WTC11 (cell line): ENCODE measurements around the gene HVCN1. TPM values are rescaled to one million over a fixed set of nuclear protein-coding genes. Genes with fewer than 3 reads are reported as not detected.

ENCODE experiments used
- ATAC-seq: fragments of 200-7000 bp; cut with Tn5 transposase; 2 replicates; pipeline ENCODE4 v1.10.0; 2021; ENCODE audit warnings: mild to moderate bottlenecking, moderate library complexity
- CTCF ChIA-PET: fragments of 300-600 bp; sonication (Branson Sonifier 250); formaldehyde crosslinking; loops from one replicate; lab custom pipeline; 2021; ENCODE audit warnings: antibody characterized with exemption; lab: Charles Lee
- POLR2A ChIA-PET: fragments of 350-600 bp; sonication (Branson Sonifier 250); formaldehyde crosslinking; loops from one replicate; lab custom pipeline; 2021; ENCODE audit warnings: antibody characterized with exemption; lab: Charles Lee
- DNase-seq: peaks from one replicate; pipeline ENCODE4 v3.0.0; 2021; ENCODE audit warnings: low spot score
- H3K27ac Mint-ChIP-seq: 2 replicates; pipeline ENCODE4 v1.8.0; 2021; ENCODE audit warnings: mixed read lengths
- H3K27me3 Mint-ChIP-seq: 2 replicates; pipeline ENCODE4 v1.8.0; 2021; ENCODE audit warnings: low read depth, mild to moderate bottlenecking, moderate library complexity, mixed read lengths
- H3K36me3 Mint-ChIP-seq: 2 replicates; pipeline ENCODE4 v1.8.0; 2021; ENCODE audit warnings: mixed read lengths
- H3K4me1 Mint-ChIP-seq: 2 replicates; pipeline ENCODE4 v1.8.0; 2022; ENCODE audit warnings: mixed read lengths
- H3K4me3 Mint-ChIP-seq: 2 replicates; pipeline ENCODE4 v1.8.0; 2021; ENCODE audit warnings: mild to moderate bottlenecking, moderate library complexity, mixed read lengths
- H3K9me3 Mint-ChIP-seq: 2 replicates; pipeline ENCODE4 v1.8.0; 2021; ENCODE audit warnings: mixed read lengths
- ATF1 ChIP-seq: sonication (generic); formaldehyde crosslinking; IDR thresholded peaks from 2 replicates; pipeline ENCODE4 v1.8.1; 2023; ENCODE audit warnings: mild to moderate bottlenecking, moderate library complexity, missing genetic modification reagents
- GRHL2 ChIP-seq: fragments of 250-450 bp; sonication (Bioruptor Pico); IDR thresholded peaks from 2 replicates; pipeline ENCODE4 v1.8.0; 2022; ENCODE audit warnings: mild to moderate bottlenecking, moderate library complexity; ENCODE audit not compliant: insufficient replicate concordance, severe bottlenecking
- IRF1 ChIP-seq: sonication (generic); formaldehyde crosslinking; IDR thresholded peaks from 2 replicates; pipeline ENCODE4 v1.8.0; 2023; ENCODE audit warnings: missing genetic modification reagents
- IRF2 ChIP-seq: sonication (generic); formaldehyde crosslinking; IDR thresholded peaks from 2 replicates; pipeline ENCODE4 v1.8.0; 2022; ENCODE audit warnings: low read depth, missing genetic modification reagents, borderline replicate concordance
- MYBL2 ChIP-seq: sonication (generic); formaldehyde crosslinking; IDR thresholded peaks from 2 replicates; pipeline ENCODE4 v1.8.1; 2023; ENCODE audit warnings: mild to moderate bottlenecking, moderate library complexity, missing genetic modification reagents
- NFATC4 ChIP-seq: fragments of 250-450 bp; sonication (Bioruptor Pico); IDR thresholded peaks from 2 replicates; pipeline ENCODE4 v1.9.0; 2021; ENCODE audit warnings: mild to moderate bottlenecking
- NR2C2 ChIP-seq: sonication (generic); formaldehyde crosslinking; IDR thresholded peaks from 2 replicates; pipeline ENCODE4 v1.8.0; 2022; ENCODE audit warnings: mild to moderate bottlenecking, missing genetic modification reagents
- OVOL2 ChIP-seq: fragments of 250-450 bp; sonication (Bioruptor Pico); IDR thresholded peaks from 2 replicates; pipeline ENCODE4 v1.9.0; 2021; ENCODE audit warnings: mild to moderate bottlenecking, borderline replicate concordance
- RELA ChIP-seq: sonication (generic); formaldehyde crosslinking; IDR thresholded peaks from 2 replicates; pipeline ENCODE4 v1.8.1; 2022; ENCODE audit warnings: missing genetic modification reagents, mild to moderate bottlenecking, borderline replicate concordance
- RORB ChIP-seq: fragments of 250-450 bp; sonication (Bioruptor Pico); IDR thresholded peaks from 2 replicates; pipeline ENCODE4 v1.9.0; 2021; ENCODE audit warnings: mild to moderate bottlenecking
- SOX15 ChIP-seq: fragments of 250-450 bp; sonication (Bioruptor Pico); IDR thresholded peaks from 2 replicates; pipeline ENCODE4 v1.9.0; 2021; ENCODE audit warnings: mild to moderate bottlenecking
- USF2 ChIP-seq: sonication (generic); formaldehyde crosslinking; IDR thresholded peaks from 2 replicates; pipeline ENCODE4 v1.8.1; 2023; ENCODE audit warnings: mild to moderate bottlenecking, missing genetic modification reagents, moderate library complexity
- ZNF138 ChIP-seq: sonication (generic); formaldehyde crosslinking; conservative IDR thresholded peaks from 2 replicates; pipeline ENCODE4 v1.8.1; 2022; ENCODE audit warnings: mild to moderate bottlenecking, moderate library complexity, missing genetic modification reagents
- ZNF232 ChIP-seq: sonication (generic); formaldehyde crosslinking; IDR thresholded peaks from 2 replicates; pipeline ENCODE4 v1.8.0; 2022; ENCODE audit warnings: mild to moderate bottlenecking, missing genetic modification reagents
- ZNF281 ChIP-seq: sonication (generic); formaldehyde crosslinking; IDR thresholded peaks from 2 replicates; pipeline ENCODE4 v1.8.0; 2023; ENCODE audit warnings: mild to moderate bottlenecking, missing genetic modification reagents
- ZNF532 ChIP-seq: fragments of 250-450 bp; sonication (Bioruptor Pico); IDR thresholded peaks from 2 replicates; pipeline ENCODE4 v1.9.0; 2021; ENCODE audit warnings: mild to moderate bottlenecking, borderline replicate concordance
- total RNA-seq: library from RNA; stranded (reverse); gene quantifications from 3 replicates; pipeline ENCODE4 v1.2.3, GENCODE V29; 2021
- TF ChIP-seq, protein P1 (sequence below): fragments of 250-450 bp; sonication (Bioruptor Pico); conservative IDR thresholded peaks from 2 replicates; pipeline ENCODE4 v1.9.0; 2021; ENCODE audit warnings: mild to moderate bottlenecking
- TF ChIP-seq, protein P2 (sequence below): sonication (generic); formaldehyde crosslinking; IDR thresholded peaks from 2 replicates; pipeline ENCODE4 v1.8.1; 2022; ENCODE audit warnings: low read depth, missing genetic modification reagents, borderline replicate concordance
- TF ChIP-seq, protein P3 (sequence below): sonication (generic); formaldehyde crosslinking; IDR thresholded peaks from 2 replicates; pipeline ENCODE4 v1.8.1; 2023; ENCODE audit warnings: mild to moderate bottlenecking, missing genetic modification reagents, moderate library complexity
- TF ChIP-seq, protein P4 (sequence below): sonication (generic); formaldehyde crosslinking; conservative IDR thresholded peaks from 2 replicates; pipeline ENCODE4 v1.8.1; 2023; ENCODE audit warnings: mild to moderate bottlenecking, low read depth, missing genetic modification reagents, moderate library complexity

HVCN1 gene
- total RNA-seq, 1 experiment from 2014 or later = 5.7 TPM

DNA sequence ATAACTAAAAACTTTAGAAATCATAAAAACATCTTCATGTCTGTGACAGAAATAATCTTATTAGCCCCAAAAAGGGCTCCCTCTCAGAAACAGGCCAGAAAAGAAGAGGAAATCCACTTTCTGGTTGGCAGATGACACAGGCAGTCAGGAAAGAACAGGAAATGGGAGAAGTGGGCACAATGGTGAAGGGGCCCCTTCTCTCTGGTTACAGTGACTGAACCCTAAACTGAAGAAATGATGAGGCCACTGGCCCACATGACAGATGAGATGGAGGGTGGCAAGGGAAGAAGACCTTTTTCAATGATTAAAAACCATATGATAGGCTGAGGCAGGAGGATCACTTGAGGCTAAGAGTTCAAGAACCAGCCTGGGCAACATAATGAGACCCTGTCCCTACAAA lies 53.9 kb downstream of the HVCN1 start (continued):
- TF ChIP-seq IRF1 (no peak), ATF1 (no peak), ZNF532 (CRISPR knock-in tag) (no peak), ZNF281 (CRISPR knock-in tag) (no peak), ZNF138 (CRISPR knock-in tag) (no peak), NFATC4 (no peak), GRHL2 (CRISPR knock-in tag) (no peak), SOX15 (CRISPR knock-in tag) (no peak)
- TF ChIP-seq, protein P1, sequence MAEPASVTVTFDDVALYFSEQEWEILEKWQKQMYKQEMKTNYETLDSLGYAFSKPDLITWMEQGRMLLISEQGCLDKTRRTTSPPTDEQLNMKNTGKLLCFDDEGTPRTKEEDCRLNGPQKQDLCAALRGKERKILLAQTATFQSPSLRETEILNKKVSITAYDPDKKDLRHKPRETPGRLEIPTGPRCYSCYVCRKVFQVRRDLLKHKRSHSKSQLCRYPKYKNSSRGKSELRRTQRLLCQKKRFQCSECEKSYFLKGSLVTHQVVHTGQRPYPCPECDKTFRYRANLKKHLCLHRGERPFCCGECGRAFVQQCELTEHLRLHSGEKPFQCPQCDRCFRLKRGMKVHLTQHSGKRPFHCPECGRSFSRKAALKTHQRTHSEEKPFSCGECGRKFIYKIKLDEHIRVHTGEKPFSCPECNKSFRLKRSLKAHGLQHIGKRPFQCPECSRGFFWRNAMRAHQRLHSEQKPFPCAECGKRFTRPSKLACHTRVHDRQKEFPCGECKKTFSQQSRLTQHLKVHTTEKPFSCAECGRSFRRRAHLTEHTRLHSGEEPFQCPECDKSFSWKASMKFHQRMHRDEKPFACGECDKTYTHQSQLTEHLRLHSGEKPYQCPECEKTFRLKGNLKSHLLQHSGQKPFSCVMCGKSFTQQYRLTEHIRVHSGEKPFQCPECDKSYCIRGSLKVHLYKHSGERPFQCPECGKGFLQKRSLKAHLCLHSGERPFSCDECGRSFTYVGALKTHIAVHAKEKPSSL (CRISPR knock-in tag) = no peak
- TF ChIP-seq, protein P2, sequence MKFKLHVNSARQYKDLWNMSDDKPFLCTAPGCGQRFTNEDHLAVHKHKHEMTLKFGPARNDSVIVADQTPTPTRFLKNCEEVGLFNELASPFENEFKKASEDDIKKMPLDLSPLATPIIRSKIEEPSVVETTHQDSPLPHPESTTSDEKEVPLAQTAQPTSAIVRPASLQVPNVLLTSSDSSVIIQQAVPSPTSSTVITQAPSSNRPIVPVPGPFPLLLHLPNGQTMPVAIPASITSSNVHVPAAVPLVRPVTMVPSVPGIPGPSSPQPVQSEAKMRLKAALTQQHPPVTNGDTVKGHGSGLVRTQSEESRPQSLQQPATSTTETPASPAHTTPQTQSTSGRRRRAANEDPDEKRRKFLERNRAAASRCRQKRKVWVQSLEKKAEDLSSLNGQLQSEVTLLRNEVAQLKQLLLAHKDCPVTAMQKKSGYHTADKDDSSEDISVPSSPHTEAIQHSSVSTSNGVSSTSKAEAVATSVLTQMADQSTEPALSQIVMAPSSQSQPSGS (CRISPR knock-in tag) = no peak
- TF ChIP-seq, all 79 proteins: peak for 0

- POLR2A ChIA-PET = no interaction called here
- CTCF ChIA-PET = no interaction called here
- Mint-ChIP-seq H3K4me3 (no peak overlapping the region), H3K27ac (no peak overlapping the region), H3K27me3 (no peaks in the 10 kb centered on the region), H3K9me3 (no peaks in the 10 kb centered on the region), H3K4me1 (no peaks in the 10 kb centered on the region), H3K36me3 (no peaks in the 10 kb centered on the region)
- DNase-seq (no peak), ATAC-seq (no peak)
- TF ChIP-seq NR2C2 (no peak), IRF2 (CRISPR knock-in tag) (no peak), RELA (CRISPR knock-in tag) (no peak), USF2 (no peak), RORB (CRISPR knock-in tag) (no peak), MYBL2 (no peak), OVOL2 (CRISPR knock-in tag) (no peak), ZNF232 (no peak)
- TF ChIP-seq, protein P3, sequence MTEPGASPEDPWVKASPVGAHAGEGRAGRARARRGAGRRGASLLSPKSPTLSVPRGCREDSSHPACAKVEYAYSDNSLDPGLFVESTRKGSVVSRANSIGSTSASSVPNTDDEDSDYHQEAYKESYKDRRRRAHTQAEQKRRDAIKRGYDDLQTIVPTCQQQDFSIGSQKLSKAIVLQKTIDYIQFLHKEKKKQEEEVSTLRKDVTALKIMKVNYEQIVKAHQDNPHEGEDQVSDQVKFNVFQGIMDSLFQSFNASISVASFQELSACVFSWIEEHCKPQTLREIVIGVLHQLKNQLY = no peak
- TF ChIP-seq, protein P4, sequence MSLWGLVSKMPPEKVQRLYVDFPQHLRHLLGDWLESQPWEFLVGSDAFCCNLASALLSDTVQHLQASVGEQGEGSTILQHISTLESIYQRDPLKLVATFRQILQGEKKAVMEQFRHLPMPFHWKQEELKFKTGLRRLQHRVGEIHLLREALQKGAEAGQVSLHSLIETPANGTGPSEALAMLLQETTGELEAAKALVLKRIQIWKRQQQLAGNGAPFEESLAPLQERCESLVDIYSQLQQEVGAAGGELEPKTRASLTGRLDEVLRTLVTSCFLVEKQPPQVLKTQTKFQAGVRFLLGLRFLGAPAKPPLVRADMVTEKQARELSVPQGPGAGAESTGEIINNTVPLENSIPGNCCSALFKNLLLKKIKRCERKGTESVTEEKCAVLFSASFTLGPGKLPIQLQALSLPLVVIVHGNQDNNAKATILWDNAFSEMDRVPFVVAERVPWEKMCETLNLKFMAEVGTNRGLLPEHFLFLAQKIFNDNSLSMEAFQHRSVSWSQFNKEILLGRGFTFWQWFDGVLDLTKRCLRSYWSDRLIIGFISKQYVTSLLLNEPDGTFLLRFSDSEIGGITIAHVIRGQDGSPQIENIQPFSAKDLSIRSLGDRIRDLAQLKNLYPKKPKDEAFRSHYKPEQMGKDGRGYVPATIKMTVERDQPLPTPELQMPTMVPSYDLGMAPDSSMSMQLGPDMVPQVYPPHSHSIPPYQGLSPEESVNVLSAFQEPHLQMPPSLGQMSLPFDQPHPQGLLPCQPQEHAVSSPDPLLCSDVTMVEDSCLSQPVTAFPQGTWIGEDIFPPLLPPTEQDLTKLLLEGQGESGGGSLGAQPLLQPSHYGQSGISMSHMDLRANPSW = no peak
These were observed 61.3 kb downstream of the HVCN1 start for GRCh38 chr12:110627500-110628195.
